Astrocyte (in vitro differentiated cells and primary cell): Measurements from ENCODE around the gene FBXL7.

ENCODE experiments used
- CTCF ChIP-seq: IDR thresholded peaks from 2 replicates; pipeline ENCODE4 v1.5.1; 2011; ENCODE audit warnings: low read depth, mild to moderate bottlenecking, inconsistent platforms, low read length, moderate library complexity; ENCODE audit not compliant: insufficient read depth
- EZH2 ChIP-seq: IDR thresholded peaks from 2 replicates; pipeline ENCODE4 v1.6.1; 2012; ENCODE audit warnings: mild to moderate bottlenecking, low read length, inconsistent platforms; ENCODE audit not compliant: insufficient read depth

- TF ChIP-seq CTCF (no peak), EZH2 (no peak)
Observed at GRCh38 chr5:15898641-15899040, 398.7 kb downstream of the FBXL7 start.
